ENCODE data around the gene ADAT2. TPM values are rescaled to one million over a fixed set of nuclear protein-coding genes. Genes with fewer than 3 reads are reported as not detected.

Gene ADAT2
- total and polyA plus RNA-seq, 2 donors (not counting 1 experiment from before 2014, with no cell fraction given): 13.6 to 16.0 TPM

DNA sequence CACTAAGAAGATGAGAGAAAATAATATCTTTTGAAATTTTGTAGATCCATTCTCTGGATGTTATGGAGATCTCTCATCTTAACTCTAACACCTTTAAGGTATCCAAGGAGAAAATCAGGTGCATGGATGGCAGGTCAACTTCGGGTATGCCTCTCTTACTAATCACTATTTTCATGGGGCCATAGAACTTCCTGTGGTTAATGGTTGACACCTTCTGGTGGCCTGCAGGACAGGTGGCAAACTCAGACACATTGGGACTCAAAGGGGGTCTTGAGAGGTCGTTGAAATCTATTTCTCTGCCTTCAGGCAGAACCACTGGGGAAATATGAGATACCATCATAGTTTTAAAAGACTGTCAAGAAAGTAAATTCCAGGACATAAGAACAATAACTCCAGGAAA lies 76.5 kb downstream of the ADAT2 start:
- intact Hi-C loops (cut with micrococcal nuclease): no loop called here
- Histone ChIP-seq H3K27me3 (replicated peaks in 1 of 4; ENCODE audit: control extremely low read depth in 1 of 4, control insufficient read depth in 3 of 4, insufficient read depth in 4 of 4, low read length in 3 of 4) (no peaks in the 10 kb centered on the region), H3K4me1 (ENCODE audit: control insufficient read depth in 2 of 2, insufficient read depth in 2 of 2, low read length in 2 of 2) (no peaks in the 10 kb centered on the region), H3K4me3 (ENCODE audit: control extremely low read depth in 1 of 5, extremely low read depth in 1 of 5, insufficient read depth in 1 of 5, low read depth in 2 of 5, low read length in 4 of 5) (no peak overlapping the region), H3K36me3 (replicated peaks in 1 of 2; ENCODE audit: control extremely low read depth in 1 of 2, control insufficient read depth in 1 of 2, extremely low read depth in 1 of 2, insufficient read depth in 2 of 2, low read length in 1 of 2) (no peaks in the 10 kb centered on the region), H3K9ac (ENCODE audit: low read length) (no peak overlapping the region), H3K79me2 (ENCODE audit: control insufficient read depth, insufficient read depth, low read length) (no peaks in the 10 kb centered on the region), H2AFZ (ENCODE audit: insufficient read depth, low read depth, low read length, poor library complexity, severe bottlenecking) (no peak overlapping the region), H4K20me1 (ENCODE audit: control insufficient read depth, insufficient read depth, low read length, poor library complexity, severe bottlenecking) (no peaks in the 10 kb centered on the region), H3K4me2 (replicated peaks; ENCODE audit: low read depth, low read length, poor library complexity, severe bottlenecking) (no peak overlapping the region), H3K27ac (ENCODE audit: low read length in 2 of 2) (no peak overlapping the region), H3K9me3 (ENCODE audit: control extremely low read depth in 1 of 3, control insufficient read depth in 2 of 3, insufficient read depth in 1 of 3, low read length in 2 of 3) (no peaks in the 10 kb centered on the region)
- no peaks in the 10 kb centered on the region for H3K9me3 Mint-ChIP-seq (ENCODE audit: insufficient read depth)
- TF ChIP-seq EZH2 (IDR thresholded peaks at IDR 0.05; ENCODE audit: borderline replicate concordance, insufficient read depth, low read depth, low read length, poor library complexity, severe bottlenecking): no peak
- TF ChIP-seq, protein P1, sequence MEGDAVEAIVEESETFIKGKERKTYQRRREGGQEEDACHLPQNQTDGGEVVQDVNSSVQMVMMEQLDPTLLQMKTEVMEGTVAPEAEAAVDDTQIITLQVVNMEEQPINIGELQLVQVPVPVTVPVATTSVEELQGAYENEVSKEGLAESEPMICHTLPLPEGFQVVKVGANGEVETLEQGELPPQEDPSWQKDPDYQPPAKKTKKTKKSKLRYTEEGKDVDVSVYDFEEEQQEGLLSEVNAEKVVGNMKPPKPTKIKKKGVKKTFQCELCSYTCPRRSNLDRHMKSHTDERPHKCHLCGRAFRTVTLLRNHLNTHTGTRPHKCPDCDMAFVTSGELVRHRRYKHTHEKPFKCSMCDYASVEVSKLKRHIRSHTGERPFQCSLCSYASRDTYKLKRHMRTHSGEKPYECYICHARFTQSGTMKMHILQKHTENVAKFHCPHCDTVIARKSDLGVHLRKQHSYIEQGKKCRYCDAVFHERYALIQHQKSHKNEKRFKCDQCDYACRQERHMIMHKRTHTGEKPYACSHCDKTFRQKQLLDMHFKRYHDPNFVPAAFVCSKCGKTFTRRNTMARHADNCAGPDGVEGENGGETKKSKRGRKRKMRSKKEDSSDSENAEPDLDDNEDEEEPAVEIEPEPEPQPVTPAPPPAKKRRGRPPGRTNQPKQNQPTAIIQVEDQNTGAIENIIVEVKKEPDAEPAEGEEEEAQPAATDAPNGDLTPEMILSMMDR (IDR thresholded peaks at IDR 0.05): no peak
- DNase-seq (no peak), ATAC-seq (ENCODE audit: low read depth) (no peak)
- POLR2A ChIA-PET: no interaction called here
- H3K4me3 Mint-ChIP-seq: no peak overlapping the region
- no peaks in the 10 kb centered on the region for H3K4me1 Mint-ChIP-seq
- CTCF ChIA-PET: interaction anchor here (0.9 kb wide), 1 partner anchor 681 kb away, joined by 4 read pairs; no protein-coding TSS in a partner anchor
- H3K27ac Mint-ChIP-seq: no peak overlapping the region
- WGBS (ENCODE audit: insufficient coverage): no CpG with 5 or more reads among the region's 2 CpGs
- peaks cover 6% of the 10 kb centered on the region for H3K27me3 Mint-ChIP-seq

Small RNA genes lying within 50 kb of the gene (small RNA-seq; reads per million reads assigned to genes)
- not detected for gene RNA5SP221 (ENCODE audit: insufficient read length, low read depth, low replicate concordance)

Other genes starting within 250 kb of the ADAT2 start
- 23.2 and 31.1 TPM in 2 replicates for gene PEX3, start 110 bp upstream of the ADAT2 start, total RNA-seq
- 5.5 and 9.3 TPM in 2 replicates for gene PEX3, start 110 bp upstream of the ADAT2 start, polyA plus RNA-seq
- 8.3 and 8.8 TPM in 2 replicates for gene FUCA2, start 61.0 kb upstream of the ADAT2 start, total RNA-seq
- gene FUCA2, start 61.0 kb upstream of the ADAT2 start, polyA plus RNA-seq: 3.6 and 4.3 TPM in 2 replicates
- 10.6 and 13.3 TPM in 2 replicates for gene PHACTR2, start 227.3 kb upstream of the ADAT2 start, total RNA-seq
- 1.1 and 2.6 TPM in 2 replicates for gene PHACTR2, start 227.3 kb upstream of the ADAT2 start, polyA plus RNA-seq

Measured in B cell (primary cell).